Osteoblast (primary cell): ENCODE results near the gene CIDEA. TPM values are rescaled to one million over a fixed set of nuclear protein-coding genes. Genes with fewer than 3 reads are reported as not detected.
A peak's percentile ranks its signal among the peaks of the same experiment; 100 is the strongest.

Experiments used
- DNase-seq: peaks from one replicate; pipeline ENCODE4 v3.0.0; 2011; ENCODE audit warnings: low spot score, mixed read lengths; ENCODE audit not compliant: insufficient read length; ENCODE audit errors: missing footprints
- H2AFZ ChIP-seq: 2 replicates; pipeline ENCODE4 v1.6.0; 2011; ENCODE audit warnings: mild to moderate bottlenecking, low read length
- H3K27ac ChIP-seq: 2 replicates; pipeline ENCODE4 v1.5.1; 2011; ENCODE audit warnings: mild to moderate bottlenecking, low read depth, low read length, moderate library complexity
- H3K27me3 ChIP-seq: 2 replicates; pipeline ENCODE4 v1.6.0; 2012; ENCODE audit warnings: mild to moderate bottlenecking, control low read depth, inconsistent platforms, low read length, moderate library complexity; ENCODE audit not compliant: insufficient read depth
- H3K36me3 ChIP-seq: 2 replicates; pipeline ENCODE4 v1.5.1; 2011; ENCODE audit warnings: mild to moderate bottlenecking, low read length, control low read depth, moderate library complexity; ENCODE audit not compliant: insufficient read depth
- H3K4me1 ChIP-seq: 2 replicates; pipeline ENCODE4 v1.5.1; 2011; ENCODE audit warnings: mild to moderate bottlenecking, low read length, control low read depth, moderate library complexity; ENCODE audit not compliant: insufficient read depth
- H3K4me2 ChIP-seq: 2 replicates; pipeline ENCODE4 v1.6.0; 2011; ENCODE audit warnings: mild to moderate bottlenecking, low read length; ENCODE audit not compliant: insufficient read depth
- H3K4me3 ChIP-seq: fragments of 200-600 bp; sonication (generic); 3 replicates; pipeline ENCODE4 v1.5.1; 2012; ENCODE audit warnings: mild to moderate bottlenecking, low read length, inconsistent platforms; ENCODE audit not compliant: insufficient read depth
- H3K79me2 ChIP-seq: 2 replicates; pipeline ENCODE4 v1.6.0; 2012; ENCODE audit warnings: mild to moderate bottlenecking, low read length, control low read depth, inconsistent platforms; ENCODE audit not compliant: insufficient read depth
- H3K9me3 ChIP-seq: 2 replicates; pipeline ENCODE4 v1.5.1; 2011; ENCODE audit warnings: low read depth, low read length, control low read depth
- H4K20me1 ChIP-seq: 2 replicates; pipeline ENCODE4 v1.6.0; 2012; ENCODE audit warnings: mild to moderate bottlenecking, low read length, control low read depth; ENCODE audit not compliant: insufficient read depth
- total RNA-seq: library from RNA; depleted of rRNA; stranded (reverse); fragments of >200 nt; gene quantifications from 2 replicates; pipeline ENCODE4 v1.2.3, GENCODE V29; 2012
- TF ChIP-seq, protein P1 (sequence below): IDR thresholded peaks from 2 replicates; pipeline ENCODE4 v1.5.1; 2011; ENCODE audit warnings: mild to moderate bottlenecking, low read depth, low read length, moderate library complexity; ENCODE audit errors: extremely low read depth

CIDEA gene
- total RNA-seq, 1 donor: not detected

DNA sequence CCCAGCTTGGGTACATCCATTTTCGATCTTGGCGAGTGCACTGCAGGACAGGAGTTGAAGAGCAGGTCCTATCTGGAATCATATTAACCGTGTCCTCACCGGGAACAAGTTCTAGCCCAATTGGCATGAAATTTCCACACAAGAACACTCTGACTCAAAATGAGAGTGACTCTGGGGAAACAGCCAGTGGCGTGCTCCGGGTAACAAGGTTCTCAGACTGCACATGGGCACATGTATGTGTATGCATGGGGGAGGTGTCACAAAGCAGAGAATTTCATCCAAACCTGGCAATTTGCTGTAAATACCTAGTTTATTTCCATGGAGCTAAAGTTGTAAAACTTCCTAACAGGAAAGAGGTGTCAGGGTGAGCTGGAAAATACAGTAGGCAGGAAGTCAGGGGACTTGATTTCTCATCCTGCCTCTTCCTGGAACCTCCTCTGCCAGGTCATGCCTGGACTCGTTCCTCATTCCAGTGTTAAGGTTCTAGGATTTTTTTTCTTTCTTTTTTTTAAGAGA lies 55.6 kb downstream of the CIDEA start:
- Histone ChIP-seq H3K9me3 (peaks cover 2% of the 10 kb centered on the region), H4K20me1 (peaks cover 40% of the 10 kb centered on the region), H3K27me3 (no peaks in the 10 kb centered on the region), H3K27ac (peak overlapping the region; percentile 87), H3K4me1 (peaks cover 25% of the 10 kb centered on the region), H3K4me3 (peak overlapping the region; percentile 95), H3K36me3 (peaks cover 50% of the 10 kb centered on the region), H3K79me2 (peaks cover 80% of the 10 kb centered on the region), H2AFZ (no peak overlapping the region), H3K4me2 (peak overlapping the region; percentile 78)
- TF ChIP-seq, protein P1, sequence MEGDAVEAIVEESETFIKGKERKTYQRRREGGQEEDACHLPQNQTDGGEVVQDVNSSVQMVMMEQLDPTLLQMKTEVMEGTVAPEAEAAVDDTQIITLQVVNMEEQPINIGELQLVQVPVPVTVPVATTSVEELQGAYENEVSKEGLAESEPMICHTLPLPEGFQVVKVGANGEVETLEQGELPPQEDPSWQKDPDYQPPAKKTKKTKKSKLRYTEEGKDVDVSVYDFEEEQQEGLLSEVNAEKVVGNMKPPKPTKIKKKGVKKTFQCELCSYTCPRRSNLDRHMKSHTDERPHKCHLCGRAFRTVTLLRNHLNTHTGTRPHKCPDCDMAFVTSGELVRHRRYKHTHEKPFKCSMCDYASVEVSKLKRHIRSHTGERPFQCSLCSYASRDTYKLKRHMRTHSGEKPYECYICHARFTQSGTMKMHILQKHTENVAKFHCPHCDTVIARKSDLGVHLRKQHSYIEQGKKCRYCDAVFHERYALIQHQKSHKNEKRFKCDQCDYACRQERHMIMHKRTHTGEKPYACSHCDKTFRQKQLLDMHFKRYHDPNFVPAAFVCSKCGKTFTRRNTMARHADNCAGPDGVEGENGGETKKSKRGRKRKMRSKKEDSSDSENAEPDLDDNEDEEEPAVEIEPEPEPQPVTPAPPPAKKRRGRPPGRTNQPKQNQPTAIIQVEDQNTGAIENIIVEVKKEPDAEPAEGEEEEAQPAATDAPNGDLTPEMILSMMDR: no peak
- DNase-seq: no peak

DNA sequence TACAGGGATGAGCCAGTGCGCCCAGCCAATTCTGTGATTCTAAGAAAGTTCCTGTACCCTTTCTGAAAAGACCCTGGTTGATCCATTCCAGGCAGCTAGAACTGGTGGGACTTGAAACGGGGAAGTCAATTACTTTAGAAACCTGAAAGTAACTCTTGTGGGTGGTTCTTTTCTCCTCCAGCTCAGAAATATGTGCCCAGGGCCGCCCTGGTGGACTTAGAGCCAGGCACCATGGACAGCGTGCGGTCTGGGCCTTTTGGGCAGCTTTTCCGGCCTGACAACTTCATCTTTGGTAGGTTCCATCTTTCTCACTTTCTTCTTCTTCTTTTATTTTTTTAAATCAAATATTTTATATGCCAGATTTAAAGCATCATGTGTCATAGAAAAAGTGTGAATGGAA lies 56.6 kb downstream of the CIDEA start:
- Histone ChIP-seq H3K9me3 (peaks cover 2% of the 10 kb centered on the region), H3K36me3 (peaks cover 61% of the 10 kb centered on the region), H4K20me1 (peaks cover 46% of the 10 kb centered on the region), H3K4me1 (peaks cover 32% of the 10 kb centered on the region), H2AFZ (no peak overlapping the region), H3K4me3 (peak overlapping the region; percentile 35), H3K27me3 (no peaks in the 10 kb centered on the region), H3K79me2 (peaks cover 88% of the 10 kb centered on the region), H3K4me2 (peak overlapping the region; percentile 56), H3K27ac (peak overlapping the region; percentile 5)
- TF ChIP-seq, protein P1: no peak
- DNase-seq: no peak

DNA sequence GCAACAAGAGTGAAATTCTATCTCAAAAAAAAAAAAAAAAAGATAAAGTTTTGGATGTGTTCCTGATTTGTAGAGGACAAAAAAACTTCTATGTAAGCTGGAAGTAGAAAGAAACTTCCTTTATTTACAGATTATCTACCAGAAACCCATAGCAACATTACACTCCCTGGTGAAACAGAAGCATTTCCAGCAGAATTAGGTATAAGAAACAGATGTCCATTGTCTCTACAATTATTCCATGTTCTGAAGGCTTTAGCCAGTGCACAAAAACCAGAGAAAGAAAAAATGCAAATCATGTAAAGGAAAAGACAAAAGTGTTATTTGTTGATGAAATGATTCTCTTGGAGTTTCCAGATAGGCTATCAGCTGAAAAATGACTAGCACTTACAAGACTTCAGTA lies 58.8 kb downstream of the CIDEA start:
- peaks cover 42% of the 10 kb centered on the region for H3K4me1 ChIP-seq
- peaks cover 58% of the 10 kb centered on the region for H4K20me1 ChIP-seq
- H3K4me3 ChIP-seq: no peak overlapping the region
- H3K4me2 ChIP-seq: no peak overlapping the region
- H3K79me2 ChIP-seq: peaks cover 94% of the 10 kb centered on the region
- no peak overlapping the region for H2AFZ ChIP-seq
- TF ChIP-seq, protein P1: no peak
- H3K27ac ChIP-seq: peak overlapping the region; percentile 32
- no peaks in the 10 kb centered on the region for H3K27me3 ChIP-seq
- H3K36me3 ChIP-seq: peaks cover 82% of the 10 kb centered on the region
- DNase-seq: no peak
- peaks cover 2% of the 10 kb centered on the region for H3K9me3 ChIP-seq

DNA sequence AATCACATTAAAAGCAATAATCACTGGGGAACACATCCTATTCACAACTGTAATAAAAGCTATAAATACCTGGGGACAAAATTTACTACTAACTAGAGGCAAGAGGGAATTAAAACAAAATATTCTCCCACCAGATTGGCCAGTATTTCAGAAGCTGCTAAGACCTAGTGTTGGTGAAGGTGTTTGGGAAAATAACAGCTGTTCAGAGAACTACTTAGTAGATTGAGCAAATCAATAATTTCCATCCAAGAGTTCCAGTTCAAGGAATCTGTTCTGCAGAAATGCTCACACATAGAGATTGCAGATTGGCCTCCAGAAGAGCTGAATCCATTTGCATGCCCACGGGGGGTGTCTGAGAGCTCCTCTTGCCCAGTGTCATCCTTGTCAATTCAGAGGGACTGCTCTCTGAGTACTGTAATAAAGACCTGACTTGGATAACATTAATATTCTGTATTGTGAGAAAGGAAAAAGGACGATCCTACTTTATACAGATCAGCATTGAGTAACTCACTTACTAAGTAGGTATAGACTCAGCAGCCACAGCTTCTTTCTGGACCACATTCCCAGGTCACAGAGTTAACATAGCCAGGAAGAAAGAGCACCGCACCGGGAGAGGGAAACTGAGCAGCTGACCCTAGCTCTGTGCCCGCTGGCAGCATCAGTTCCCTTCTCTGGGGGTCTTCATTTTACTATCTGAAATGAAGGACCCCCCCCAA lies 59.5 kb downstream of the CIDEA start:
- Histone ChIP-seq H3K9me3 (peaks cover 2% of the 10 kb centered on the region), H3K4me1 (peaks cover 43% of the 10 kb centered on the region), H3K27me3 (no peaks in the 10 kb centered on the region), H3K4me2 (no peak overlapping the region), H3K4me3 (no peak overlapping the region), H3K27ac (peak overlapping the region; percentile 32), H3K79me2 (peaks cover 95% of the 10 kb centered on the region), H3K36me3 (peaks cover 89% of the 10 kb centered on the region), H2AFZ (no peak overlapping the region), H4K20me1 (peaks cover 60% of the 10 kb centered on the region)
- no peak for DNase-seq
- TF ChIP-seq, protein P1: no peak
